Lower leg skin (tissue), 4 donors: ENCODE measurements around the gene UGT1A4. TPM values are rescaled to one million over a fixed set of nuclear protein-coding genes. Genes with fewer than 3 reads are reported as not detected.

ENCODE experiments used
- DNase-seq, 2 donors: peaks; one replicate each; pipeline ENCODE4 v3.0.0-alpha.2; 2019; ENCODE audit warnings: low spot score in 2 of 2
- H3K4me3 ChIP-seq: fragments of 200-600 bp; sonication (generic); 2 replicates; pipeline ENCODE4 v1.5.1; 2017; ENCODE audit warnings: mild to moderate bottlenecking, low read depth; ENCODE audit not compliant: poor library complexity, severe bottlenecking
- POLR2A ChIP-seq, 2 donors: fragments of 450-650 bp; IDR thresholded peaks; one replicate each; pipeline ENCODE4 v1.6.1; 2016 to 2017; ENCODE audit warnings: antibody characterized with exemption in 2 of 2, mild to moderate bottlenecking in 1 of 2, moderate library complexity in 1 of 2
- WGBS, 2 donors: methylation state at CpG; one replicate each; pipeline ENCODE4 v1.1.5; 2018; 5-methylcytosine and 5-hydroxymethylcytosine counted together
- intact Hi-C: fragments of 100-400 bp; cut with DNase I; formaldehyde crosslinking; loops from one replicate; pipeline ENCODE4 v1.15.0; 2023; ENCODE audit warnings: low total_unique reads
- total RNA-seq, 4 donors: library from RNA; depleted of rRNA; stranded (reverse); fragments of >200 nt; gene quantifications; one replicate each; pipeline ENCODE4 v1.1.0, GENCODE V29; 2016
- TF ChIP-seq, protein P1 (sequence below), 3 donors: fragments of 450-650 bp; IDR thresholded peaks; one replicate each; pipeline ENCODE4 v1.5.1; 2016; ENCODE audit warnings: antibody characterized with exemption in 3 of 3, mild to moderate bottlenecking in 3 of 3, moderate library complexity in 2 of 3

The UGT1A4 gene
- total RNA-seq, 4 donors from 2014 or later: 1.0 to 2.9 (median 2.4) TPM

DNA sequence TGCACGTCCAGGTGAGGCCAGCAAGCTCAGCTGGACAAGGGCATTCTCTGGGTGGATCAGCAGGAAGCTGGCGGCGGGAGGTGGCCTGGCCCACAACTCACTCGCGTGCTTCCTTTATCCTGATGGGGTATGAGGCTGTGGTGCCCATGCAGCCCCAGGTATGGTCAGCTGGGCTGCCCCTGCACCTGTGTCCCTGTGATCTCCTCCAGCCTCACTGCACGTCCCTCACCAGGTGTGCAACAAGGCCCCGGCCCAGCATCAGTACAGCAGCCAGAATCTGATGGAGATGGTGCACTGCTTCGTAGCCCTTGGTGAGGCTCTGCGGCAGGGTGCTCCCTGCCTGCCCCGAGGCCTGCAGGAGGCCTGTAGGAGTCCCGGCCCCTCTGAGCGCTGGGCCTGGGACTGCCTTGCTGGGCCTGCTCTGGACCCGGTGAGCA, 77.2 kb downstream of the UGT1A4 start:
- no peak overlapping the region for H3K4me3 ChIP-seq
- 93 to 94% methylated on average over 8 of the region's 13 CpGs for WGBS, 2 donors
- TF ChIP-seq POLR2A (IDR thresholded peaks at IDR 0.05): no peak
- TF ChIP-seq, protein P1, sequence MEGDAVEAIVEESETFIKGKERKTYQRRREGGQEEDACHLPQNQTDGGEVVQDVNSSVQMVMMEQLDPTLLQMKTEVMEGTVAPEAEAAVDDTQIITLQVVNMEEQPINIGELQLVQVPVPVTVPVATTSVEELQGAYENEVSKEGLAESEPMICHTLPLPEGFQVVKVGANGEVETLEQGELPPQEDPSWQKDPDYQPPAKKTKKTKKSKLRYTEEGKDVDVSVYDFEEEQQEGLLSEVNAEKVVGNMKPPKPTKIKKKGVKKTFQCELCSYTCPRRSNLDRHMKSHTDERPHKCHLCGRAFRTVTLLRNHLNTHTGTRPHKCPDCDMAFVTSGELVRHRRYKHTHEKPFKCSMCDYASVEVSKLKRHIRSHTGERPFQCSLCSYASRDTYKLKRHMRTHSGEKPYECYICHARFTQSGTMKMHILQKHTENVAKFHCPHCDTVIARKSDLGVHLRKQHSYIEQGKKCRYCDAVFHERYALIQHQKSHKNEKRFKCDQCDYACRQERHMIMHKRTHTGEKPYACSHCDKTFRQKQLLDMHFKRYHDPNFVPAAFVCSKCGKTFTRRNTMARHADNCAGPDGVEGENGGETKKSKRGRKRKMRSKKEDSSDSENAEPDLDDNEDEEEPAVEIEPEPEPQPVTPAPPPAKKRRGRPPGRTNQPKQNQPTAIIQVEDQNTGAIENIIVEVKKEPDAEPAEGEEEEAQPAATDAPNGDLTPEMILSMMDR (IDR thresholded peaks at IDR 0.05): no peak
- DNase-seq: peak in 1 of 2 donors; percentile 72
- intact Hi-C loops: no loop called here

DNA sequence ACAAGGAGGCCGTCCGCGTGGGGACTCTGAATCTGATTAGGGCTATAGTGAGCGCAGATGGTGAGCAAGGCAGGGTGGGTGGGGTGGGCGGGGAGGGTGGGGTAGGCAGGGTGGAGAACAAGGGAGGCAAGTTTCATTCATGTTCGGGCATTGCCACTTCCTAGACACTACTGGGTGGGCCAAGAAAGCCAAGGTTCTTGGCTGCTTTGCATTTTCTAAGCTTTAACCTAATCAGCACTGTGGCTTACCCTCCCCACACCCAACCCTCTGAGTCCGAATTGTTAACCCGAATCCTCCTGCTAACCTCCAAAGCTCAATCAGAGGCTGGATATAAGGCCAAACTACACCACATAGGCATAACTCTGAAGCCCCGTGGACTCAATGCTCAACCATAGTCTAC, 77.7 kb downstream of the UGT1A4 start:
- intact Hi-C loops: no loop called here
- no peak overlapping the region for H3K4me3 ChIP-seq
- no peak for TF ChIP-seq POLR2A (IDR thresholded peaks at IDR 0.05)
- WGBS, 2 donors: 43 to 58% methylated on average over 9 of the region's 9 CpGs
- no peak for DNase-seq

DNA sequence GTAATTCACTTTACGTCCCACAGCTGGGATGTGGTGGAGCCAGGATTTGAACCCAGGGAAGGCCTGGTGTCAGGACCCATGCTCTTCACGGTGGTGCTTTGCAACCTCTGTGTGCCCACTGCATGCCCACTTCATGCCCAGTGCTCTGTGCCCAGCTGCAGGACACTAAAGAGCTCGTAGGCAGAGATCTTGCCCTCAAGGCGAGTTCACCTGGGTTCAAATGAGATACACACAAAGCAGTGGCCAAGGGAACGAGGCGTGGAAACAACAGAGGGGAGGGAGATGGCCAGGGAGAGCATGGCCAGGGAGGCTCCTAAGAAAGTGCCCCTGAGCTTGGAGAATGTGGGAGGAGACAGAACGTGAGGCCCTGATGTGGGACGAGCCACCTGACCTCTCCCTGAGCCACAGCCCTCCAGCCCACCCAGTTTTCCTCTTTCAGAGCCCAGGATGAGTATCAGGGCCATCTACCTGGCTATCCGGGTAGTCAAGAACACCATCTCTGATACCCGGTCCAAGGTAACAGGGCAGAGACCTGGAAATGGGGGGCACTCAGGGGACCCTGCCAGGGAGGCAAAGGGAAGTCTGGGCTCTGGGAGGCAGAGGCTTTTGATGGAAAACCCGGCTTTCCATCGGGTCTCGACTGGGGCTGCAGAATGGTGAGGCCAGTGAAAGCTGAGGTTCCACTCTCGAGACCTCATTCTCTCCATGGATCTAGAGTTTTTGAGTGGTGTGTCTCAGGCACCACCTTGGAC, 80.0 kb downstream of the UGT1A4 start:
- no peak for TF ChIP-seq POLR2A (IDR thresholded peaks at IDR 0.05)
- TF ChIP-seq, protein P1 (IDR thresholded peaks at IDR 0.05): no peak
- intact Hi-C loops: no loop called here

DNA sequence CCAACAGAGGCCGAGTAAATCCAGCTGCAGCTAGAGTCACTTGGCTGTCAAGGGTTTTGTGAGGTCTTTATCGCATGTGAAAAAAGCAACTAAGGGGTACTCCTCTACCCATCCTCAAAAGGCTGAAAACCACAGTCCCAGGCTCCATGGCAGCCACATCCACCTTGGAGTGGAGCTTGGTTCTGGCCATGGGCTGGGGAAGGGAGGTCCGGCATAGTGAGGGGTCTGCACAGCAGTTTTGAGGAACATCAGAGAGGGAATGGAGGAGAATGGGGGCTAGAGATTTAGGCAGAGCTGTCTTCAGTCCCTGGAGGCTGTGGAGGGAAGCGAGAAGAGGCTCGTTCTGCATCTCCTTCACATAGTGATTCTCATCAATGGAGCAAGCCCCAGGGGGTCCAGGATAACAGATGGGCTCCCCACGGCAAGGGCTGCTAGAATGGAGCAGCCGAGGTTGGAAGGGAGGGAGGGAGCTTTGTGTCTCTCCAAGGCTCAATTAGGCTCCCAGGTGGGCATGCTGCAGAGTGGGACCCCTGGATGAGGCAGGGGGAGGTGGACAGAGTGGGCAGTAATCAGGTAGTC, 80.6 kb downstream of the UGT1A4 start:
- DNase-seq: peak in 1 of 2 donors; percentile 72
- no peak overlapping the region for H3K4me3 ChIP-seq
- WGBS, 2 donors: 64 to 65% methylated on average over 7 of the region's 7 CpGs
- intact Hi-C loops: no loop called here
- TF ChIP-seq, protein P1 (IDR thresholded peaks at IDR 0.05): no peak
- no peak for TF ChIP-seq POLR2A (IDR thresholded peaks at IDR 0.05)

More for the DNA sequence above, 80.0 kb downstream of the UGT1A4 start:
- 82% methylated on average over 14 of the region's 14 CpGs for WGBS, 2 donors
- peak in 1 of 2 donors; percentile 79 for DNase-seq
- H3K4me3 ChIP-seq: no peak overlapping the region

DNA sequence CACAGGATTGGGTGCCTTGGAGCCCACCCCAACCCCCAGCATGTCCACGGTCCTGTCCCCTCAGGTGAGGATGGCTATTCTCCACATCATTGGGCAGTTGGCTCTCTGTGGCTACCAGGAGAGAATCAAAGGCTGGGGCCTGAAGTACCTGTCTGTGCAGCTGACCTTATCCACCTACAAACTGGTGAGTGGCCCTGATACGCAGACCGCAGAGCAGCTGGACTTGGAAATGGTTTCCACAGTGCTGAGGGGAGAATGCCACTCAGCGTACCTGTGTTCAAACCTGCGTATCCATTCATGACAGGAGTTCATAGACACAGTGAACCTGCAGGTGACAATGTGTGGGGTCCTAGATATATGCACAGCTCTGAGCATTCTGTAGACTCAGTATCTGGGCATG, 81.2 kb downstream of the UGT1A4 start:
- 48 to 57% methylated on average over 5 of the region's 5 CpGs for WGBS, 2 donors
- no peak overlapping the region for H3K4me3 ChIP-seq
- intact Hi-C loops: no loop called here
- DNase-seq: peak in 1 of 2 donors; percentile 6
- TF ChIP-seq, protein P1 (IDR thresholded peaks at IDR 0.05): no peak
- no peak for TF ChIP-seq POLR2A (IDR thresholded peaks at IDR 0.05)

DNA sequence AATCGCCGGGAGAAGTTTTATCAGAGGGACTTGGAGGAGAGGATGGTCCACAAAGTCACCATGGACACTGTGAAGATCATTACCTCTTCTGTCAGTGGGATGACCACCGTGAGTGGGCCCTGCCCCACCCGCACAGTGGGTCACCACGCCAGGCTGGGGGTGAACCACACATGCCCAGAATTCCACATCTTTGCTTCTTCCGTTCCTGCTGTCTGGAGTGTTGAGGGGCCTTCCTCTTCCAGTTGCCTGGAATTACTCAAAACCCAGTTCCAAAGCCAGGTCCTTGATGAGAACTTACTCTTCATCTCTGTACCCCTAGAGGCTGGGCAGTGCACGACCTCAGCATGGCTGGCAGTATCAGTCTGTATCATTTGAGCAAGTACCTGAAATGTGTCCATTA, 81.7 kb downstream of the UGT1A4 start:
- no peak overlapping the region for H3K4me3 ChIP-seq
- intact Hi-C loops: no loop called here
- TF ChIP-seq POLR2A (IDR thresholded peaks at IDR 0.05): no peak
- TF ChIP-seq, protein P1 (IDR thresholded peaks at IDR 0.05): no peak
- peak in 1 of 2 donors; percentile 31 for DNase-seq
- 86 to 91% methylated on average over 7 of the region's 7 CpGs for WGBS, 2 donors
